ENCODE results near the gene YTHDF1. TPM values are rescaled to one million over a fixed set of nuclear protein-coding genes. Genes with fewer than 3 reads are reported as not detected.

Gene YTHDF1
- total RNA-seq, 1 experiment from 2014 or later: 42.6 TPM

GRCh38 chr20:63242736-63243135 lies 26.8 kb upstream of the YTHDF1 start:
- Histone ChIP-seq H4K20me1 (ENCODE audit: insufficient read depth) (no peaks in the 10 kb centered on the region), H3K36me3 (ENCODE audit: low read depth) (no peaks in the 10 kb centered on the region), H3K4me2 (no peak overlapping the region), H3K4me3 (no peak overlapping the region), H3K27ac (no peak overlapping the region), H3F3A (ENCODE audit: insufficient read depth, low read depth) (no peaks in the 10 kb centered on the region), H3K4me1 (replicated peaks; ENCODE audit: insufficient read depth) (no peaks in the 10 kb centered on the region), H3K79me2 (ENCODE audit: low read depth) (no peaks in the 10 kb centered on the region), H3K9me3 (ENCODE audit: insufficient read depth, low read depth) (no peaks in the 10 kb centered on the region), H3K27me3 (ENCODE audit: insufficient read depth, low read depth) (peaks cover 34% of the 10 kb centered on the region), H3K9me2 (ENCODE audit: insufficient read depth) (no peaks in the 10 kb centered on the region), H2AFZ (no peak overlapping the region)
- POLR2A ChIA-PET (ENCODE audit: unreplicated experiment): no interaction called here
- TF ChIP-seq, protein P1, sequence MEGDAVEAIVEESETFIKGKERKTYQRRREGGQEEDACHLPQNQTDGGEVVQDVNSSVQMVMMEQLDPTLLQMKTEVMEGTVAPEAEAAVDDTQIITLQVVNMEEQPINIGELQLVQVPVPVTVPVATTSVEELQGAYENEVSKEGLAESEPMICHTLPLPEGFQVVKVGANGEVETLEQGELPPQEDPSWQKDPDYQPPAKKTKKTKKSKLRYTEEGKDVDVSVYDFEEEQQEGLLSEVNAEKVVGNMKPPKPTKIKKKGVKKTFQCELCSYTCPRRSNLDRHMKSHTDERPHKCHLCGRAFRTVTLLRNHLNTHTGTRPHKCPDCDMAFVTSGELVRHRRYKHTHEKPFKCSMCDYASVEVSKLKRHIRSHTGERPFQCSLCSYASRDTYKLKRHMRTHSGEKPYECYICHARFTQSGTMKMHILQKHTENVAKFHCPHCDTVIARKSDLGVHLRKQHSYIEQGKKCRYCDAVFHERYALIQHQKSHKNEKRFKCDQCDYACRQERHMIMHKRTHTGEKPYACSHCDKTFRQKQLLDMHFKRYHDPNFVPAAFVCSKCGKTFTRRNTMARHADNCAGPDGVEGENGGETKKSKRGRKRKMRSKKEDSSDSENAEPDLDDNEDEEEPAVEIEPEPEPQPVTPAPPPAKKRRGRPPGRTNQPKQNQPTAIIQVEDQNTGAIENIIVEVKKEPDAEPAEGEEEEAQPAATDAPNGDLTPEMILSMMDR (conservative IDR thresholded peaks at IDR 0.05): no peak
- TF ChIP-seq EZH2 (IDR thresholded peaks at IDR 0.05; ENCODE audit: low read depth): no peak
- CTCF ChIA-PET: no interaction called here
- no TSS peak for BruUV-seq (replicated peaks)
- no peak for DNase-seq
- intact Hi-C loops (cut with micrococcal nuclease; ENCODE audit: unreplicated experiment): no loop called here

DNA sequence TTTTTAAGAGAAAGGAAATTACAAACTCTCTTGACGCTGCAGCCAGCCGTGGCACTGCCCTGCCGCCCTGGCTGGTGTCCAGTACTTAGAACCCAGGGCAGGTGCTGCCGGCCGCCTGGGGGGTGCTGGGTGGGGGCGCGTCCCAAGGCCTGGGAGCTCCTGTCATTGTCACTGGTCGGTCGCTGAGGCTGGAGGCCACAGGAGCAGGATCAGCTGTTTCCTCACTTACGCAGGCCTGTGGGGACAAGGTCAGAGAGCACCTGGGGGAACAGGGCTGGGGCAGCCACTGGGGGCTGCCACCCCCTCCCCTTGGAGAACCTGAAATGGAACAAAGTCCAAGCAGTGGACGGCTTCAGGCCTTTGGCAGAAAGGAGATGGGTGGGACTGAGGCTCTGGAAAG lies 25.3 kb upstream of the YTHDF1 start:
- POLR2A ChIA-PET (ENCODE audit: unreplicated experiment): no interaction called here
- no peaks in the 10 kb centered on the region for H3K9me2 ChIP-seq (ENCODE audit: insufficient read depth)
- no TSS peak for BruUV-seq (replicated peaks)
- H3K36me3 ChIP-seq (ENCODE audit: low read depth): no peaks in the 10 kb centered on the region
- H4K20me1 ChIP-seq (ENCODE audit: insufficient read depth): no peaks in the 10 kb centered on the region
- no peaks in the 10 kb centered on the region for H3K79me2 ChIP-seq (ENCODE audit: low read depth)
- no peaks in the 10 kb centered on the region for H3K9me3 ChIP-seq (ENCODE audit: insufficient read depth, low read depth)
- no peak for DNase-seq
- peaks cover 19% of the 10 kb centered on the region for H3K27me3 ChIP-seq (ENCODE audit: insufficient read depth, low read depth)
- H2AFZ ChIP-seq: no peak overlapping the region
- TF ChIP-seq, protein P1 (conservative IDR thresholded peaks at IDR 0.05): no peak
- TF ChIP-seq EZH2 (IDR thresholded peaks at IDR 0.05; ENCODE audit: low read depth): no peak
- no peaks in the 10 kb centered on the region for H3K4me1 ChIP-seq (replicated peaks; ENCODE audit: insufficient read depth)
- no peaks in the 10 kb centered on the region for H3F3A ChIP-seq (ENCODE audit: insufficient read depth, low read depth)
- CTCF ChIA-PET: no interaction called here
- H3K4me3 ChIP-seq: no peak overlapping the region
- intact Hi-C loops (cut with micrococcal nuclease; ENCODE audit: unreplicated experiment): no loop called here
- no peak overlapping the region for H3K27ac ChIP-seq
- no peak overlapping the region for H3K4me2 ChIP-seq

GRCh38 chr20:63240004-63240403 lies 24.1 kb upstream of the YTHDF1 start:
- no peak overlapping the region for H3K27ac ChIP-seq
- CTCF ChIA-PET: interaction anchor here (0.9 kb wide), 1 partner anchor 17 kb away, joined by 4 read pairs; no protein-coding TSS in a partner anchor

More at GRCh38 chr20:63240004-63240403, 24.1 kb upstream of the YTHDF1 start:
- POLR2A ChIA-PET (ENCODE audit: unreplicated experiment): no interaction called here
- no peak overlapping the region for H3K4me3 ChIP-seq
- peaks cover 15% of the 10 kb centered on the region for H3K27me3 ChIP-seq (ENCODE audit: insufficient read depth, low read depth)
- H3K4me2 ChIP-seq: no peak overlapping the region
- H3K36me3 ChIP-seq (ENCODE audit: low read depth): no peaks in the 10 kb centered on the region
- no peaks in the 10 kb centered on the region for H3K79me2 ChIP-seq (ENCODE audit: low read depth)
- DNase-seq: no peak
- no peaks in the 10 kb centered on the region for H3F3A ChIP-seq (ENCODE audit: insufficient read depth, low read depth)
- no peaks in the 10 kb centered on the region for H3K4me1 ChIP-seq (replicated peaks; ENCODE audit: insufficient read depth)
- H3K9me2 ChIP-seq (ENCODE audit: insufficient read depth): no peaks in the 10 kb centered on the region
- H3K9me3 ChIP-seq (ENCODE audit: insufficient read depth, low read depth): no peaks in the 10 kb centered on the region
- no peaks in the 10 kb centered on the region for H4K20me1 ChIP-seq (ENCODE audit: insufficient read depth)
- H2AFZ ChIP-seq: no peak overlapping the region
- TF ChIP-seq, protein P1 (conservative IDR thresholded peaks at IDR 0.05): no peak
- no peak for TF ChIP-seq EZH2 (IDR thresholded peaks at IDR 0.05; ENCODE audit: low read depth)
- intact Hi-C loops (cut with micrococcal nuclease; ENCODE audit: unreplicated experiment): no loop called here
- BruUV-seq (replicated peaks): no TSS peak
